Measurements from ENCODE around the gene CCSAP. TPM values are rescaled to one million over a fixed set of nuclear protein-coding genes. Genes with fewer than 3 reads are reported as not detected.

Gene CCSAP
- total RNA-seq, 2 donors from 2014 or later = 9.3 to 10.9 TPM

DNA sequence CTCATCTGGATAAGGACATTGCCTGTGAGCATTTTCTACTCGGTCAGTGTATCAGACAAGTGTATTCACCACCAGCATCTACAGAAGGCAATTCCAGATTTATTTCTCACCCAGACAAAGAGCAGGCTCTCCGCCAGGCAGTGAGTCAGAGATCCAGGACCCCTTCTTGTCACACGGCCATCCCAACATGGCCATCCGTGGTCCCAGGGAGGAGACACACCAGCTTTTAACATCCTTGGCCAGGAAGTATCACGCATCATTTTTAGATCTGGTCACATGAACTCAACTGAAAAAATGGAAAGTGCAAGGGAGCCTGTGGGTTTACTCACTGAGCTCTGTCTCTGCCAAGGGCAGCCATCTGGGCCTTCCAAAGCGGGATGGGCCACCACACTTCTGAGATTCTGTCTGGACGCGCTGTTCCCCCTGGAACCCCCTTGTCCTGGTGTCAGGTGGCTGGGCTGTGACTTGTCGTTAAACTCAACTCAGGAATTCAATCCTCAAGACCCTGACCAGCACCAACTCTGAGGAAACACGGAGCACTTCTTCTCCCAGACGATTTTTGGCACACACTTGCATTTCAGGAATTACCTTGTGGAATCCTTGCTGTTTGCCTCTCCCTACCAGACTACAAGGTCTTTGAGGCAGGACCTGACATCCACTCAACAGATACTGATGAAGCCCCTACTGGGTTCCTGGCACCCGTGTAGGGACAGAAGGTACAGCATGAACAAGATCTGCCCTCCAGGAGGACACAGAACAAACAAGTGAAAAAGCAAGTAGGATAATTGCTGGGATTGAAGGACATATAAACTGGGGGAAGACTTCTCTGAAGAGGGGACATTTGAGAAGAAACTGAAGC is 21.6 kb upstream of the CCSAP start:
- H3K9ac ChIP-seq (ENCODE audit: extremely low read depth, low read length, poor library complexity, severe bottlenecking) = no peak overlapping the region
- H3K27me3 ChIP-seq (ENCODE audit: control insufficient read depth, insufficient read depth, low read length, poor library complexity, severe bottlenecking) = no peaks in the 10 kb centered on the region
- Mint-ChIP-seq H3K9me3 (no peaks in the 10 kb centered on the region), H3K27ac (no peak overlapping the region), H3K27me3 (ENCODE audit: insufficient read depth) (peaks cover 2% of the 10 kb centered on the region), H3K4me1 (peaks cover 5% of the 10 kb centered on the region), H3K4me3 (no peak overlapping the region), H3K36me3 (ENCODE audit: low read depth) (no peaks in the 10 kb centered on the region)
- H3K9me3 ChIP-seq (ENCODE audit: control insufficient read depth, low read length) = no peaks in the 10 kb centered on the region
- 85 to 87% methylated on average over 9 to 12 of the region's 12 CpGs for WGBS, 2 experiments (ENCODE audit: insufficient coverage in 1 of 2, insufficient read length in 1 of 2)
- no peak for DNase-seq
- H3K36me3 ChIP-seq (ENCODE audit: control insufficient read depth, insufficient read depth, low read length) = no peaks in the 10 kb centered on the region
- TF ChIP-seq, protein P1, sequence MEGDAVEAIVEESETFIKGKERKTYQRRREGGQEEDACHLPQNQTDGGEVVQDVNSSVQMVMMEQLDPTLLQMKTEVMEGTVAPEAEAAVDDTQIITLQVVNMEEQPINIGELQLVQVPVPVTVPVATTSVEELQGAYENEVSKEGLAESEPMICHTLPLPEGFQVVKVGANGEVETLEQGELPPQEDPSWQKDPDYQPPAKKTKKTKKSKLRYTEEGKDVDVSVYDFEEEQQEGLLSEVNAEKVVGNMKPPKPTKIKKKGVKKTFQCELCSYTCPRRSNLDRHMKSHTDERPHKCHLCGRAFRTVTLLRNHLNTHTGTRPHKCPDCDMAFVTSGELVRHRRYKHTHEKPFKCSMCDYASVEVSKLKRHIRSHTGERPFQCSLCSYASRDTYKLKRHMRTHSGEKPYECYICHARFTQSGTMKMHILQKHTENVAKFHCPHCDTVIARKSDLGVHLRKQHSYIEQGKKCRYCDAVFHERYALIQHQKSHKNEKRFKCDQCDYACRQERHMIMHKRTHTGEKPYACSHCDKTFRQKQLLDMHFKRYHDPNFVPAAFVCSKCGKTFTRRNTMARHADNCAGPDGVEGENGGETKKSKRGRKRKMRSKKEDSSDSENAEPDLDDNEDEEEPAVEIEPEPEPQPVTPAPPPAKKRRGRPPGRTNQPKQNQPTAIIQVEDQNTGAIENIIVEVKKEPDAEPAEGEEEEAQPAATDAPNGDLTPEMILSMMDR (conservative IDR thresholded peaks at IDR 0.05) = no peak
- no peaks in the 10 kb centered on the region for H3K4me1 ChIP-seq (ENCODE audit: control insufficient read depth, insufficient read depth, low read length)
- H3K4me3 ChIP-seq (ENCODE audit: low read length) = no peak overlapping the region
- H3K27ac ChIP-seq (ENCODE audit: low read depth, low read length) = no peak overlapping the region

DNA sequence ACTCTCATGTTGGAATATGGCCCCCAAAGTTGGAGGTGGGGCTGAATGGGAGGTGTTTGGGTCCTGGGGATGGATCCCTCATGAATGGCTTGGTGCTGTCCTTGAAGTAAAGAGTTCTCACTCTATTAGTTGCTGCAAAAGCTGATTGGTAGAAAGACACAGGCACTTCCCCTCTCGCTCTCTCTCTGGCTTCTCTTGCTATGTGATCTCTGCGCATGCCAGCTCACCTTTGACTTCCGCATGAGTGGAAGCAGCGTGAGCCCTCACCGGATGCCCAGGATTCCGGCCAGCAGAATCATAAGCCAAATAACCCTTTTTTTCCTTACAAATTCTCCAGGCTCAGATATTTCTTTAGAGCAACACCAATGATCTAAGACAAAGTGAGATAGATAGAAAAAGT is 20.9 kb upstream of the CCSAP start:
- H3K9me3 Mint-ChIP-seq = no peaks in the 10 kb centered on the region
- Histone ChIP-seq H3K36me3 (ENCODE audit: control insufficient read depth, insufficient read depth, low read length) (no peaks in the 10 kb centered on the region), H3K27me3 (ENCODE audit: control insufficient read depth, insufficient read depth, low read length, poor library complexity, severe bottlenecking) (no peaks in the 10 kb centered on the region), H3K4me1 (ENCODE audit: control insufficient read depth, insufficient read depth, low read length) (no peaks in the 10 kb centered on the region), H3K4me3 (ENCODE audit: low read length) (no peak overlapping the region), H3K9me3 (ENCODE audit: control insufficient read depth, low read length) (no peaks in the 10 kb centered on the region), H3K9ac (ENCODE audit: extremely low read depth, low read length, poor library complexity, severe bottlenecking) (no peak overlapping the region), H3K27ac (ENCODE audit: low read depth, low read length) (no peak overlapping the region)
- no peak overlapping the region for H3K4me3 Mint-ChIP-seq
- no peak overlapping the region for H3K27ac Mint-ChIP-seq
- H3K27me3 Mint-ChIP-seq (ENCODE audit: insufficient read depth) = peaks cover 2% of the 10 kb centered on the region
- DNase-seq = peak; percentile 56
- H3K36me3 Mint-ChIP-seq (ENCODE audit: low read depth) = no peaks in the 10 kb centered on the region
- TF ChIP-seq, protein P1 (conservative IDR thresholded peaks at IDR 0.05) = no peak
- WGBS, 2 experiments (ENCODE audit: insufficient coverage in 1 of 2, insufficient read length in 1 of 2) = 88 to 91% methylated on average over 1 to 6 of the region's 6 CpGs
- H3K4me1 Mint-ChIP-seq = peaks cover 5% of the 10 kb centered on the region

DNA sequence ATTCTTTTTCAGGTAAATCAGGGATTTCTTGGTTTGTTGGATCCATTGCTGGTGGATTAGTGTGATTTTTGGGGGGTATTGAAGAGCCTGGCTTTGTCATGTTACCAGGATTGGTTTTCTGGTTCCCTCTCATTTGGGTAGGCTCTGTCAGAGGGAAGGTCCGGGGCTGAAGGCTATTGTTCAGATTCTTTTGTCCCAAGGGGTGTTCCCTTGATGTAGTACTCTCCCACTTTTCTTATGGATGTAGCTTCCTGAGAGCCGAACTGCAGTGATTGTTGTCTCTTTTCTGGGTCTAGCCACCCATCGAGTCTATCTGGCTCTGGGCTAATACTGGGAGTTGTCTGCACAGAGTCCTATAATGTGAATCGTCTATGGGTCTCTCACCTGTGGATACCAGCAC is 17.6 kb upstream of the CCSAP start:
- no peak overlapping the region for H3K4me3 ChIP-seq (ENCODE audit: low read length)
- WGBS, 2 experiments (ENCODE audit: insufficient coverage in 1 of 2, insufficient read length in 1 of 2) = 48 to 68% methylated on average over 4 of the region's 4 CpGs
- H3K27me3 ChIP-seq (ENCODE audit: control insufficient read depth, insufficient read depth, low read length, poor library complexity, severe bottlenecking) = no peaks in the 10 kb centered on the region
- Mint-ChIP-seq H3K27me3 (ENCODE audit: insufficient read depth) (peaks cover 2% of the 10 kb centered on the region), H3K9me3 (peaks cover 8% of the 10 kb centered on the region), H3K27ac (no peak overlapping the region), H3K4me3 (no peak overlapping the region), H3K36me3 (ENCODE audit: low read depth) (no peaks in the 10 kb centered on the region), H3K4me1 (peaks cover 3% of the 10 kb centered on the region)
- H3K9me3 ChIP-seq (ENCODE audit: control insufficient read depth, low read length) = peaks cover 5% of the 10 kb centered on the region
- no peak overlapping the region for H3K9ac ChIP-seq (ENCODE audit: extremely low read depth, low read length, poor library complexity, severe bottlenecking)
- no peak overlapping the region for H3K27ac ChIP-seq (ENCODE audit: low read depth, low read length)
- no peak for DNase-seq
- H3K4me1 ChIP-seq (ENCODE audit: control insufficient read depth, insufficient read depth, low read length) = no peaks in the 10 kb centered on the region
- TF ChIP-seq, protein P1 (conservative IDR thresholded peaks at IDR 0.05) = no peak
- H3K36me3 ChIP-seq (ENCODE audit: control insufficient read depth, insufficient read depth, low read length) = no peaks in the 10 kb centered on the region

Data from endodermal cell (in vitro differentiated cells).